A673 (cell line): ENCODE results near the gene NAA38.

Source experiments
- CTCF ChIP-seq: fragments of 300-800, 200-600 bp; sonication (generic); conservative IDR thresholded peaks from 2 replicates; pipeline ENCODE4 v1.5.1; 2017; ENCODE audit warnings: low read depth, mild to moderate bottlenecking, antibody characterized with exemption, low read length, moderate library complexity, mixed read lengths
- EZH2 ChIP-seq: fragments of 200-600 bp; sonication (generic); IDR thresholded peaks from 2 replicates; pipeline ENCODE4 v1.6.1; 2017; ENCODE audit warnings: borderline replicate concordance, low read depth, mild to moderate bottlenecking, mixed read lengths, antibody characterized with exemption, low read length; ENCODE audit not compliant: poor library complexity, severe bottlenecking

- TF ChIP-seq CTCF (no peak), EZH2 (no peak)
Measured at GRCh38 chr17:7873051-7873450, 15.7 kb upstream of the NAA38 start.
